Endothelial cell of umbilical vein (primary cell): ENCODE measurements around the gene SLC25A21. TPM values are rescaled to one million over a fixed set of nuclear protein-coding genes. Genes with fewer than 3 reads are reported as not detected.

ENCODE experiments used
- BruUV-seq: library from RNA; stranded (reverse); fragments of 400-500 nt; replicated peaks from 2 replicates; lab custom pipeline; 2021; lab: Mats Ljungman, UMichigan
- CTCF ChIA-PET: fragments of 300-600, 350-600 bp; sonication (Branson Sonifier 250); formaldehyde crosslinking; loops from one replicate; lab custom pipeline; 2021; ENCODE audit warnings: antibody characterized with exemption, inconsistent platforms; lab: Charles Lee
- POLR2A ChIA-PET: fragments of 300-600, 350-600 bp; sonication (Branson Sonifier 250); formaldehyde crosslinking; loops from one replicate; lab custom pipeline; 2021; ENCODE audit warnings: antibody characterized with exemption, inconsistent platforms; lab: Charles Lee
- DNase-seq: peaks from one replicate; pipeline ENCODE4 v3.0.0-alpha.2; 2011; ENCODE audit warnings: low read depth, low spot score
- FAIRE-seq: peaks from 2 replicates; lab custom pipeline; 2011; peaks lifted over from hg19 to GRCh38; lab: Jason Lieb, UNC
- H2AFZ ChIP-seq: 2 replicates; pipeline ENCODE4 v1.6.0; 2012; ENCODE audit warnings: low read depth, low read length, control low read depth, inconsistent platforms
- H3K27ac ChIP-seq: 2 replicates; pipeline ENCODE4 v1.5.1; 2011; ENCODE audit warnings: low read depth, mild to moderate bottlenecking, control low read depth, low read length, moderate library complexity; ENCODE audit not compliant: insufficient read depth
- H3K27me3 ChIP-seq, 2 experiments: 2 replicates each; pipeline versions ENCODE4 v1.6.0 to v1.6.1; 2011; ENCODE audit warnings: low read length in 2 of 2, mixed read lengths in 1 of 2; ENCODE audit not compliant: control insufficient read depth in 2 of 2, insufficient read depth in 2 of 2
- H3K36me3 ChIP-seq, 2 experiments: 2 replicates in 1 of 2; 3 replicates in 1 of 2; pipeline ENCODE4 v1.5.1; 2011; ENCODE audit warnings: low read length in 2 of 2, mild to moderate bottlenecking in 1 of 2, moderate library complexity in 1 of 2; ENCODE audit not compliant: control insufficient read depth in 2 of 2, insufficient read depth in 2 of 2; ENCODE audit errors: extremely low read depth in 1 of 2
- H3K4me1 ChIP-seq: 3 replicates; pipeline ENCODE4 v1.5.1; 2011; ENCODE audit warnings: mild to moderate bottlenecking, low read length; ENCODE audit not compliant: control insufficient read depth, insufficient read depth; ENCODE audit errors: extremely low read depth
- H3K4me2 ChIP-seq: 2 replicates; pipeline ENCODE4 v1.6.1; 2011; ENCODE audit warnings: low read length, control low read depth, mixed read lengths; ENCODE audit not compliant: insufficient read depth
- H3K4me3 ChIP-seq, 3 experiments: fragments of 200-600 bp in 1 of 3; sonication (generic), shearing (Covaris generic) in 1 of 3; replicated peaks in 1 of 3; 2 replicates each; pipeline ENCODE4 v1.5.1; 2011 to 2016; ENCODE audit warnings: control low read depth in 3 of 3, low read length in 3 of 3, mild to moderate bottlenecking in 2 of 3, inconsistent platforms in 1 of 3, low read depth in 1 of 3, moderate library complexity in 1 of 3; ENCODE audit not compliant: insufficient read depth in 1 of 3
- H3K79me2 ChIP-seq: 2 replicates; pipeline ENCODE4 v1.6.0; 2012; ENCODE audit warnings: low read length, inconsistent platforms; ENCODE audit not compliant: control insufficient read depth, insufficient read depth
- H3K9ac ChIP-seq: replicated peaks from 2 replicates; pipeline ENCODE3; 2011; ENCODE audit warnings: low read length, control low read depth; ENCODE audit not compliant: insufficient read depth; ENCODE audit errors: extremely low read depth
- H3K9me1 ChIP-seq: replicated peaks from 3 replicates; pipeline ENCODE4 v1.6.0; 2011; ENCODE audit warnings: mild to moderate bottlenecking, low read length; ENCODE audit not compliant: control insufficient read depth, insufficient read depth; ENCODE audit errors: extremely low read depth
- H3K9me3 ChIP-seq: replicated peaks from 2 replicates; pipeline ENCODE4 v1.5.1; 2012; ENCODE audit warnings: low read length, inconsistent platforms; ENCODE audit not compliant: control insufficient read depth, insufficient read depth
- H4K20me1 ChIP-seq: replicated peaks from 2 replicates; pipeline ENCODE3; 2011; ENCODE audit warnings: mild to moderate bottlenecking, low read length; ENCODE audit not compliant: control insufficient read depth, insufficient read depth; ENCODE audit errors: extremely low read depth
- CTCF ChIP-seq, 2 donors: IDR thresholded peaks; 1 replicate in 1 of 2; 2 replicates in 1 of 2; pipeline ENCODE4 v1.5.1; 2011; ENCODE audit warnings: low read length in 2 of 2, mild to moderate bottlenecking in 2 of 2, moderate library complexity in 2 of 2, control low read depth in 1 of 2, inconsistent platforms in 1 of 2, low read depth in 1 of 2; ENCODE audit not compliant: insufficient read depth in 1 of 2; ENCODE audit errors: extremely low read depth in 1 of 2
- EZH2 ChIP-seq: IDR thresholded peaks from 2 replicates; pipeline ENCODE4 v1.6.1; 2012; ENCODE audit warnings: borderline replicate concordance, low read depth, mild to moderate bottlenecking, moderate library complexity, low read length, inconsistent platforms; ENCODE audit not compliant: severe bottlenecking
- FOS ChIP-seq: IDR thresholded peaks from 2 replicates; pipeline ENCODE4 v1.6.1; 2011; ENCODE audit warnings: mild to moderate bottlenecking, low read length, moderate library complexity, borderline replicate concordance; ENCODE audit not compliant: insufficient read depth
- GATA2 ChIP-seq: IDR thresholded peaks from 2 replicates; pipeline ENCODE4 v1.7.0; 2011; ENCODE audit warnings: low read depth, mild to moderate bottlenecking, moderate library complexity, mixed read lengths, low read length; ENCODE audit not compliant: insufficient read length, insufficient read depth
- JUN ChIP-seq: IDR thresholded peaks from 2 replicates; pipeline ENCODE4 v1.6.1; 2011; ENCODE audit warnings: borderline replicate concordance, low read depth; ENCODE audit not compliant: insufficient read length, insufficient read depth
- MAX ChIP-seq: IDR thresholded peaks from 2 replicates; pipeline ENCODE4 v1.6.1; 2011; ENCODE audit not compliant: insufficient read depth, insufficient read length
- MYC ChIP-seq: IDR thresholded peaks from one replicate; pipeline ENCODE4 v1.6.1; 2011; ENCODE audit warnings: mild to moderate bottlenecking, low read depth, low read length
- POLR2A ChIP-seq: IDR thresholded peaks from 2 replicates; pipeline ENCODE4 v1.6.1; 2012; ENCODE audit warnings: low read depth, mild to moderate bottlenecking, control low read depth, low read length
- POLR2AphosphoS5 ChIP-seq: IDR thresholded peaks from 2 replicates; pipeline ENCODE4 v1.6.1; 2012; ENCODE audit warnings: low read depth, mild to moderate bottlenecking, control low read depth, low read length, moderate library complexity; ENCODE audit not compliant: insufficient read depth
- dilution Hi-C: fragments of 300-500 bp; cut with MboI; formaldehyde crosslinking; loops from one replicate; pipeline ENCODE4 v1.15.0; 2019; ENCODE audit warnings: low sequenced_read_pairs; ENCODE audit not compliant: extremely low pct_ligation_motif_present
- intact Hi-C: fragments of 100-400 bp; cut with micrococcal nuclease; formaldehyde crosslinking; loops from one replicate; pipeline ENCODE4 v1.10.0; 2022
- polyA plus RNA-seq, 4 experiments: library from polyadenylated mRNA; depleted of rRNA in 3 of 4; stranded (reverse) in 3 of 4; unstranded in 1 of 4; fragments of >200 nt; gene quantifications; 2 replicates each; pipeline versions ENCODE4 v1.2.1 to v1.2.3, GENCODE V29; 2011 to 2012; ENCODE audit warnings: missing spikeins in 1 of 4
- total RNA-seq: library from RNA; stranded (reverse); gene quantifications from 2 replicates; pipeline ENCODE4 v1.2.3, GENCODE V29; 2021

Gene SLC25A21
- total and polyA plus RNA-seq, 2 donors (not counting 3 experiments of a cell fraction or from before 2014, with no cell fraction given) = 0.98 to 1.4 TPM

GRCh38 chr14:37179896-37180502 is 7.6 kb upstream of the SLC25A21 start:
- H3K4me2 ChIP-seq = no peak overlapping the region
- no peak overlapping the region for H3K27ac ChIP-seq
- no peaks in the 10 kb centered on the region for H3K27me3 ChIP-seq
- no peak for FAIRE-seq
- H3K9me3 ChIP-seq = no peaks in the 10 kb centered on the region
- BruUV-seq = no TSS peak
- no peak overlapping the region for H2AFZ ChIP-seq
- H3K9ac ChIP-seq = no peak overlapping the region
- no peaks in the 10 kb centered on the region for H3K9me1 ChIP-seq
- CTCF ChIA-PET = no interaction called here
- DNase-seq = no peak
- no peaks in the 10 kb centered on the region for H3K36me3 ChIP-seq
- intact Hi-C loops = no loop called here
- dilution Hi-C loops = no loop called here
- POLR2A ChIA-PET = no interaction called here
- TF ChIP-seq CTCF (IDR thresholded peaks at IDR 0.05; ENCODE audit: extremely low read depth in 1 of 2, insufficient read depth in 1 of 2, low read depth in 1 of 2, low read length in 2 of 2) (no peak), POLR2AphosphoS5 (no peak), EZH2 (no peak), JUN (no peak), GATA2 (no peak), MYC (no peak), POLR2A (no peak), MAX (no peak), FOS (no peak)
- no peaks in the 10 kb centered on the region for H3K4me1 ChIP-seq
- H3K79me2 ChIP-seq = no peaks in the 10 kb centered on the region
- no peaks in the 10 kb centered on the region for H4K20me1 ChIP-seq
- H3K4me3 ChIP-seq = no peak overlapping the region
